PC-3 (cell line): ENCODE measurements around the gene GPR37L1.
"Not testable (repeated sequence)": the region's sequence is repeated elsewhere in the genome, so short reads cannot be mapped to it uniquely, and the experiment has no call there.

ENCODE experiments used
- CTCF ChIP-seq: fragments of 300-600 bp; sonication (generic); conservative IDR thresholded peaks from 2 replicates; pipeline ENCODE4 v1.5.1; 2017; ENCODE audit warnings: antibody characterized with exemption, low read depth, mild to moderate bottlenecking, low read length
- EZH2 ChIP-seq: fragments of 300-600 bp; sonication (generic); IDR thresholded peaks from one replicate; pipeline ENCODE4 v1.6.1; 2017; ENCODE audit warnings: antibody characterized with exemption, mild to moderate bottlenecking, low read length; ENCODE audit not compliant: unreplicated experiment

- not testable (repeated sequence) for TF ChIP-seq CTCF, EZH2
Observed at GRCh38 chr1:202167054-202167453, 44.3 kb downstream of the GPR37L1 start.
